OCI-LY3 (cell line): Measurements from ENCODE around the gene LNX1.

Experiments
- EZH2phosphoT487 ChIP-seq: fragments of 200-600 bp; shearing (Covaris generic); IDR thresholded peaks from 2 replicates; pipeline ENCODE4 v1.6.1; 2018; ENCODE audit warnings: antibody characterized with exemption, mixed run types, low read depth
- TF ChIP-seq, protein P1 (sequence below): fragments of 200-600, 300-600 bp; sonication (generic); IDR thresholded peaks from 2 replicates; pipeline ENCODE4 v1.5.1; 2014; ENCODE audit warnings: antibody characterized with exemption, low read length, low read depth

DNA sequence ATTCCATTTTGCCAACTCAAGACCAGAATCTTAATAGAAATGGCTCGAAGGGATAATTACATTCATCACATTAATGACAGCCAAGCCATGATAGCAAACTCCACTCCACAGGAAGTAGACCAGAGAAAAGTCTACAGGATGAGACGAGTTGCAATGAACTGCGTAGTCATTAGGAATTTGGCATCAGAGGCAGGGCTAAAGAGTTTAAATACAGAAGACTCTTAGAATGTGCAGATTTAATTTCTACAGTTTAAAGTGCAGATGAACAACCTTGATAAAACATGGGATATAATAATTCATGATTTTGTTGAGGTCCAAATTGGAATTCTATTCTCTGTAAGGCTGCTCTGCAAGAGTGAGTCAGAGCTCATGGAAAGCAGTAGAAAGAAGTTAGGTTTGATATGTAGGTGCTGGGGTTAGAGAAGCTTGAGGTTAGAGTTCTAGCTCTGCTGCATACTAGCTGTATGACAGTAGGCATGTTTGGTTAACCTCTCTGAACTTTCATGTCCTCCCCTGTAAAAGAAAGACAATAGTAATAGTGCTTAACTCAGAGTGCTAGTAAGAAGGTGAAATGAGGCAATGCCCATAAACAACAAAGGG lies 32.2 kb downstream of the LNX1 start:
- TF ChIP-seq, protein P1, sequence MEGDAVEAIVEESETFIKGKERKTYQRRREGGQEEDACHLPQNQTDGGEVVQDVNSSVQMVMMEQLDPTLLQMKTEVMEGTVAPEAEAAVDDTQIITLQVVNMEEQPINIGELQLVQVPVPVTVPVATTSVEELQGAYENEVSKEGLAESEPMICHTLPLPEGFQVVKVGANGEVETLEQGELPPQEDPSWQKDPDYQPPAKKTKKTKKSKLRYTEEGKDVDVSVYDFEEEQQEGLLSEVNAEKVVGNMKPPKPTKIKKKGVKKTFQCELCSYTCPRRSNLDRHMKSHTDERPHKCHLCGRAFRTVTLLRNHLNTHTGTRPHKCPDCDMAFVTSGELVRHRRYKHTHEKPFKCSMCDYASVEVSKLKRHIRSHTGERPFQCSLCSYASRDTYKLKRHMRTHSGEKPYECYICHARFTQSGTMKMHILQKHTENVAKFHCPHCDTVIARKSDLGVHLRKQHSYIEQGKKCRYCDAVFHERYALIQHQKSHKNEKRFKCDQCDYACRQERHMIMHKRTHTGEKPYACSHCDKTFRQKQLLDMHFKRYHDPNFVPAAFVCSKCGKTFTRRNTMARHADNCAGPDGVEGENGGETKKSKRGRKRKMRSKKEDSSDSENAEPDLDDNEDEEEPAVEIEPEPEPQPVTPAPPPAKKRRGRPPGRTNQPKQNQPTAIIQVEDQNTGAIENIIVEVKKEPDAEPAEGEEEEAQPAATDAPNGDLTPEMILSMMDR: no peak
- no peak for TF ChIP-seq EZH2phosphoT487
